Astrocyte (in vitro differentiated cells and primary cell): ENCODE data around the gene IFIT2. TPM values are rescaled to one million over a fixed set of nuclear protein-coding genes. Genes with fewer than 3 reads are reported as not detected.

ENCODE experiments used
- DNase-seq: peaks from one replicate; pipeline ENCODE4 v3.0.0-alpha.2; 2010; ENCODE audit warnings: low read depth
- FAIRE-seq: peaks from 2 replicates; lab custom pipeline; 2011; peaks lifted over from hg19 to GRCh38; lab: Jason Lieb, UNC
- H2AFZ ChIP-seq: 2 replicates; pipeline ENCODE4 v1.6.0; 2012; ENCODE audit warnings: low read depth, low read length, inconsistent platforms
- H3K27ac ChIP-seq: 2 replicates; pipeline ENCODE4 v1.5.1; 2011; ENCODE audit warnings: low read depth, low read length, inconsistent platforms
- H3K27me3 ChIP-seq: 2 replicates; pipeline ENCODE4 v1.6.0; 2011; ENCODE audit warnings: low read length, inconsistent platforms; ENCODE audit not compliant: insufficient read depth
- H3K36me3 ChIP-seq: 2 replicates; pipeline ENCODE4 v1.5.1; 2011; ENCODE audit warnings: low read length, inconsistent platforms; ENCODE audit not compliant: insufficient read depth
- H3K4me1 ChIP-seq: 2 replicates; pipeline ENCODE4 v1.5.1; 2011; ENCODE audit warnings: low read length, inconsistent platforms; ENCODE audit not compliant: insufficient read depth
- H3K4me2 ChIP-seq: 2 replicates; pipeline ENCODE4 v1.6.0; 2012; ENCODE audit warnings: low read length, inconsistent platforms
- H3K4me3 ChIP-seq: 2 replicates; pipeline ENCODE4 v1.5.1; 2011; ENCODE audit warnings: low read depth, mild to moderate bottlenecking, low read length, inconsistent platforms; ENCODE audit not compliant: insufficient read depth
- H3K79me2 ChIP-seq: 2 replicates; pipeline ENCODE4 v1.6.0; 2012; ENCODE audit warnings: mild to moderate bottlenecking, low read length, inconsistent platforms; ENCODE audit not compliant: insufficient read depth
- H3K9ac ChIP-seq: 2 replicates; pipeline ENCODE4 v1.6.0; 2012; ENCODE audit warnings: mild to moderate bottlenecking, low read length, inconsistent platforms
- H3K9me3 ChIP-seq: 2 replicates; pipeline ENCODE4 v1.5.1; 2012; ENCODE audit warnings: low read depth, mild to moderate bottlenecking, low read length, inconsistent platforms; ENCODE audit not compliant: insufficient read depth
- H4K20me1 ChIP-seq: 2 replicates; pipeline ENCODE4 v1.6.0; 2012; ENCODE audit warnings: low read length, inconsistent platforms; ENCODE audit not compliant: insufficient read depth
- H3K27ac Mint-ChIP-seq: one replicate; pipeline ENCODE4 v1.8.0; 2021; ENCODE audit warnings: mild to moderate bottlenecking, mixed read lengths; ENCODE audit not compliant: unreplicated experiment
- H3K27me3 Mint-ChIP-seq: one replicate; pipeline ENCODE4 v1.8.0; 2021; ENCODE audit warnings: low read depth, mixed read lengths; ENCODE audit not compliant: unreplicated experiment
- H3K36me3 Mint-ChIP-seq: one replicate; pipeline ENCODE4 v1.8.0; 2021; ENCODE audit warnings: low read depth, mixed read lengths; ENCODE audit not compliant: unreplicated experiment
- H3K4me1 Mint-ChIP-seq: one replicate; pipeline ENCODE4 v1.8.0; 2021; ENCODE audit warnings: low read depth, mixed read lengths; ENCODE audit not compliant: unreplicated experiment
- H3K4me3 Mint-ChIP-seq: one replicate; pipeline ENCODE4 v1.8.0; 2021; ENCODE audit warnings: mild to moderate bottlenecking, moderate library complexity, mixed read lengths; ENCODE audit not compliant: unreplicated experiment
- H3K9me3 Mint-ChIP-seq: one replicate; pipeline ENCODE4 v1.8.0; 2021; ENCODE audit warnings: mild to moderate bottlenecking, mixed read lengths; ENCODE audit not compliant: unreplicated experiment
- CTCF ChIP-seq: IDR thresholded peaks from 2 replicates; pipeline ENCODE4 v1.5.1; 2011; ENCODE audit warnings: low read depth, mild to moderate bottlenecking, inconsistent platforms, low read length, moderate library complexity; ENCODE audit not compliant: insufficient read depth
- EZH2 ChIP-seq: IDR thresholded peaks from 2 replicates; pipeline ENCODE4 v1.6.1; 2012; ENCODE audit warnings: mild to moderate bottlenecking, low read length, inconsistent platforms; ENCODE audit not compliant: insufficient read depth
- total RNA-seq: library from RNA; stranded (reverse); gene quantifications from 2 replicates; pipeline ENCODE4 v1.2.1, GENCODE V29; 2021

Gene IFIT2
- total RNA-seq, 1 donor from 2014 or later, result 36.0 TPM

- Mint-ChIP-seq H3K36me3 (no peaks in the 10 kb centered on the region), H3K4me1 (peaks cover 19% of the 10 kb centered on the region), H3K27me3 (no peaks in the 10 kb centered on the region), H3K4me3 (no peak overlapping the region), H3K9me3 (peaks cover 5% of the 10 kb centered on the region), H3K27ac (no peak overlapping the region)
- no peaks in the 10 kb centered on the region for H3K79me2 ChIP-seq
- no peaks in the 10 kb centered on the region for H3K36me3 ChIP-seq
- no peak overlapping the region for H2AFZ ChIP-seq
- no peak overlapping the region for H3K4me2 ChIP-seq
- TF ChIP-seq CTCF (no peak), EZH2 (no peak)
- no peak overlapping the region for H3K4me3 ChIP-seq
- peaks cover 7% of the 10 kb centered on the region for H3K27me3 ChIP-seq
- H3K27ac ChIP-seq, result no peak overlapping the region
- FAIRE-seq, result no peak
- H3K9ac ChIP-seq, result no peak overlapping the region
- H4K20me1 ChIP-seq, result no peaks in the 10 kb centered on the region
- H3K9me3 ChIP-seq, result no peaks in the 10 kb centered on the region
- H3K4me1 ChIP-seq, result peaks cover 7% of the 10 kb centered on the region
- DNase-seq, result no peak
Measured at GRCh38 chr10:89257581-89257980, 44.3 kb upstream of the IFIT2 start.

GRCh38 chr10:89258881-89259280 is 43.0 kb upstream of the IFIT2 start:
- no peaks in the 10 kb centered on the region for H3K27me3 Mint-ChIP-seq
- no peak overlapping the region for H3K27ac Mint-ChIP-seq
- no peak overlapping the region for H3K4me2 ChIP-seq
- no peaks in the 10 kb centered on the region for H3K9me3 ChIP-seq
- peaks cover 19% of the 10 kb centered on the region for H3K4me1 Mint-ChIP-seq
- no peaks in the 10 kb centered on the region for H3K36me3 Mint-ChIP-seq
- no peaks in the 10 kb centered on the region for H3K36me3 ChIP-seq
- no peak for FAIRE-seq
- no peaks in the 10 kb centered on the region for H3K79me2 ChIP-seq
- no peak overlapping the region for H3K4me3 ChIP-seq
- no peaks in the 10 kb centered on the region for H4K20me1 ChIP-seq
- no peak overlapping the region for H3K9ac ChIP-seq
- TF ChIP-seq CTCF, result no peak
- no peak for TF ChIP-seq EZH2
- no peak overlapping the region for H3K4me3 Mint-ChIP-seq
- peaks cover 5% of the 10 kb centered on the region for H3K9me3 Mint-ChIP-seq
- H3K27ac ChIP-seq, result no peak overlapping the region
- H3K27me3 ChIP-seq, result peaks cover 7% of the 10 kb centered on the region
- H2AFZ ChIP-seq, result no peak overlapping the region
- H3K4me1 ChIP-seq, result peaks cover 7% of the 10 kb centered on the region
- no peak for DNase-seq

GRCh38 chr10:89262086-89263051 is 39.5 kb upstream of the IFIT2 start:
- Histone ChIP-seq H3K27me3 (peaks cover 3% of the 10 kb centered on the region), H3K4me3 (no peak overlapping the region), H3K27ac (no peak overlapping the region), H3K9me3 (peaks cover 7% of the 10 kb centered on the region), H2AFZ (no peak overlapping the region), H3K4me1 (peaks cover 7% of the 10 kb centered on the region), H4K20me1 (no peaks in the 10 kb centered on the region), H3K36me3 (no peaks in the 10 kb centered on the region), H3K9ac (no peak overlapping the region), H3K79me2 (no peaks in the 10 kb centered on the region), H3K4me2 (no peak overlapping the region)
- Mint-ChIP-seq H3K4me1 (peaks cover 19% of the 10 kb centered on the region), H3K4me3 (no peak overlapping the region), H3K27me3 (no peaks in the 10 kb centered on the region), H3K36me3 (no peaks in the 10 kb centered on the region), H3K27ac (no peak overlapping the region), H3K9me3 (no peaks in the 10 kb centered on the region)
- FAIRE-seq, result peak; percentile 55
- no peak for TF ChIP-seq EZH2
- TF ChIP-seq CTCF, result no peak
- DNase-seq, result peak; percentile 66
